Measurements from ENCODE around the gene PRX.
"Not testable (repeated sequence)": the region's sequence is repeated elsewhere in the genome, so short reads cannot be mapped to it uniquely, and the experiment has no call there.

PRX gene

DNA sequence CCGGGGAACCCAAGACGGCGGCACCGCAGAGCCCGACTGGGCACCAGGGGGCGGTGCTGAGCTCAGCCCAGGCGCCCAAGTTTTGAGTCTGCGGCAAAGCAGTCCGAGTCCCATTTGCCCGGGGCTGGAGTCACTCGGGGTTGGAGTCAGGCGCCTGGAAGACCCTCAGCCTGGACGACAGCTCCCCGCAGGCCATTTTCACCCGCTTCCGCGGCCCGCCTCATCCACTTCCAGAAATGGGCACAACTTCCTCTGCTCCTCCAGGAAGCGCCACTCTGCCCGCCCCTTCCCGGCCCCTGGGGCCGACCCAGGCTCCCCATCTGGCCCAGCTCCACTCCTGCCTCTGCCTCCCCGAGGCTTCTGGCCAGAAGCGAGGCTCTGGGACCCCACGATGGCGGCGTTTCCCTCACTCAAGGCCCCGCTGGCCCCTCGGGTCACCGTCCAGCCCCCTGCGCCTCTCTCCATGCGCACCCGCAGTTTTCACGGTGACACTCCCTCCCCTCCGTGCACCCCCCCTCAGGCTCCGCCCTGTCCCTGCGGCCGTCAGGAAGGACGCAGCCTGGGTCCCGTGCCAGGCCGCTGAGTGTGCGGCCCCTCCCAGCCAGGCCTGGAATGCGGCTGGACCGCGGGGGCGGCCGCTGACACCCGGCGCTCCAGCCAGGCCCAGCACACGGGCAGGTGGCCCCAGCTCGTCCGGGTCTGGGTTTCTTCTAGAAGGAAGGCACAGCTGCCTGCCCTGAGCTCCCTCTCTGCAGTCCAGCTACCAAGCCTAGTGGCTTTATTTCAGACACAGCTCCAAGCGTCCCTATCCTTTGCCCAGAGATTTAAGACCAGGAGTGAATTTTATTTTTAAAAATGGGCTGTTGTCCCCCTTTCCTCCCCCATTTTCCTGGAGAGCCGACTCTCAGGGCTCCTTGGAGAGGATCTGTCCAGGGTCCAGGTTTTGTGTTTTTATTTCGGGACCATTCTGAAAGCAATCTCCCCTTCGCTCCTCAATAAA lies 7.9 kb upstream of the PRX start:
- intact Hi-C loops (cut with DNase I), result no loop called here
- peak; percentile 72 to 93 (median 86) for DNase-seq

DNA sequence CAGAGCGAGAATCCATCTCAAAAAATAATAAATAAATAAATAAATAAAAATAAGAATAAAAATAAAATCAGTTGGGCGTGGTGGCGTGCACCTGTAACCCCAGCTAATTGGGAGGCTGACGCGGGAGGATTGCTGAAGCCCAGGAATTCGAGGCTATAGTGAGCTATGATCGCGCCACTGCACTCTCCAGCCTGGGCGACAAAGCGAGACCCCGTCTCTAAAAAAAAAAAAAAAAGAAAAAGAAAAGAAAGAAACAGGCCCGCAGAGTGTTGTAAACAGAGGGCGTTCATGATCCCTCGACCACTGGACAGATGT lies 7.2 kb upstream of the PRX start:
- intact Hi-C loops (cut with DNase I), result no loop called here
- peak in 1 of 42 donors; percentile 21 for DNase-seq

DNA sequence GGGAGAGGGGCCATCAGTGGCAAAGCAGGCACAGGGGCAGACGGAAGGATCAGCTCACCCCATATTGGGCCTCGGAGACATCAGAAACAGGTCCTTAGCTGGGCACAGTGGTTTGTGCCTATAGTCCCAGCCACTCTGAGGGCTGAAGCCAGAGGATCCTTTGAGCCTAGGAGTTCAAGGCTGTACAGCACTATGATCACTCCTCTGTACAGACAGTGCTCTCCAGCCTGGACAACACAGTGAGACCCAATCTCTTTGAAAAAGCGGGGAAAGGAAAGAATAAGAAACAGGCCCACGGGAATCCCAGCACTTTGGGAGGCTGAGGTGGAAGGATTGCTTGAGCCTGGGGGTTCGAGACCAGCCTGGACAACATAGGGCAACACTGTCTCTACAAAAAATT lies 6.6 kb upstream of the PRX start:
- intact Hi-C loops (cut with DNase I), result no loop called here
- no peak for DNase-seq

DNA sequence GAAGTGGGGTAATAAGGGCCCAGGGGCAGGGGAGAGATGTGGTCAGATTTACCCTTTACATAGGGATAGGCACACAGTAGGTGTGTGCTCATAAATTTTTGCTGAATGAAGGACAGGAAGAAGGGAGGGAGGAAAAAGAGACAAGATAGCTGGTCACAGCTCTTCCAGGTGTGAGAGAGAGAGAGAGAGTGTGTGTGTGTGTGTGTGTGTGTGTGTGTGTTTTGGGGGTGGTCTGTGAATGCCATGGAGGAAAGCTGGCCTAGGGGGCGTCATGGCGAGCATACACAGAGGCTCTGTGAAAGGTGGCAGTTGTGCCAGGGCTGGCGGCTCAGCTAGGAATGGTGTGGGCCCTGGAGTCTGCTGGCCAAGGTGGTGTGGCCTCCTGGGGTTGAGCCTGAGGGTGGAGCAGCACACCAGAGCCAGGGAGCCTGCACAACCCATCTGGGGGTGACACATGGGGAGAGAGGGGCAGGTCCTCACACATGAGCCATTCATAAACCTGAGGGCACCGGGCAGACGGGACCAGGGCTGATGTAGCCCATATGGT lies 6.0 kb upstream of the PRX start:
- DNase-seq, result no peak
- intact Hi-C loops (cut with DNase I), result no loop called here

DNA sequence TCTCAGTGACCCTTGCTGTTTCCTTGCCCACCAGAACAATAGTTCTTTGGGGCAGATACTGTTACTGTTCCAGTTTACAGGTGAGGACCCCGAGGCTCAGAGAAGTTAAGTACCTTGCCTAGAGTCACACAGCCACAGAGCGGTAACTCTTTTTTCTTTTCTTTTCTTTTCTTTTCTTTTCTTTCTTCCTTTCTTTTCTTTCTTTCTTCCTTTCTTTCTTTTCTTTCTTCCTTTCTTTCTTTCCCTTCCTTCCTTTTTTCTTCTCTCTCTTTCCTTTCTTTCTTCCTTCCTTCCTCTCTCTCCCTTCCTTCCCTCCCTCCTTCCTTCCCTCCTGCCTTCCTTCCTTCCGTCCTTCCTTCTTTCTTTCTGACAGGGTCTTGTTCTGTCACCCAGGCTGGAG lies 4.9 kb upstream of the PRX start:
- intact Hi-C loops (cut with DNase I), result no loop called here

DNA sequence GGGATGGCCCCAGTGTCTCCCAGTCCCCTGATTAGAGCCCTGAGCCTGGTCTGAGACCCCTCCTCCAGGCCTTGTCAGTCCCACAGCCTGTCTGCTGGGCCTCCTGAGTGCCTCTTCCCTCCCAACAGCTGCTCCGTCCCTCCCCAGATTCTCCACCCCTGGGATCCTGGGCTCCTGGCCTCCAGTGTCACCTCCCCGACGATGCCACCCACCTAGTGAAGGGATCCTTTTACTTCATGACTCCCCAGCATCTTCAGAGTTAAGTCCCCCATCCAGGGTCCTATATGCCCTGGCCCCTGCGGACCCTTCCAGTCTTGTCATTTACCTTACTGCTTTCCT lies 4.4 kb upstream of the PRX start:
- DNase-seq, result no peak
- intact Hi-C loops (cut with DNase I), result no loop called here

More for the DNA sequence above, 4.9 kb upstream of the PRX start:
- no peak for DNase-seq

DNA sequence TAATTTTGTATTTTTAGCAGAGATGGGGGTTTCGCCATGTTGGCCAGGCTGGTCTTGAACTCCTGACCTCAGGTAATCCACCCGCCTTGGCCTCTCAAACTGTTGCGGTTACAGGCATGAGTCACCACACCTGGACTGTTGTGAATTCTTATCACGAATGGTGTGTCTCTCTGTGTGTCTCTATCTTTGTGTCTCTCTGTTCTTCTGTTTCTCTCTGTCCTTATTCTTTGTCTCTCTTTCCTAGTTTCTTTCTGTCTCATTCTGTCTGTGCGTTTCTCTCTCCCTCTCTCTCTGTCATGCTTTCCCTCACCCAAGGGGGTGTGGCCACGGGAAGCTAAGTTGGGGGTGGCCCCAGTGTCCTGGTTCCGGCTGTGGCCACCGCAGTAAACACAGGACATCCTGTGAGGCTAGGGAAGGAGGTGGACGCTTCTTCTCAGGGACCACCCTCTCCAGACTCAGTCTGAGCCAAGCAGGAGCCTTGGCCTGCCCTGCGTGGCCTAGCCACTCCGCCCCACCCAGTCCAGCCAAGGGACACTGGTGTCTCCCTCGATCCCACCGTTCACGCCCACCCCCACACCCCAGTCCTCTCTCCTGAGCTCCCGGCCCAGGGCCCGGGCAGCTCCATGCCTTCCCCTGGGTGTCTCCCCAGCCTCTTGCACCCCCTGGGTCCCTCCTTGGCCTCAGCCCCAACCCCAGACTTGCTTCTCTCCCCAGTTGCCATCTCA lies 3.9 kb upstream of the PRX start:
- no peak for DNase-seq

GRCh38 chr19:40415768-40416167 lies 2.6 kb upstream of the PRX start:
- DNase-seq, result no peak
- intact Hi-C loops (cut with DNase I), result no loop called here

More for the DNA sequence above, 3.9 kb upstream of the PRX start:
- intact Hi-C loops (cut with DNase I), result no loop called here

- no peak for DNase-seq
- intact Hi-C loops (cut with DNase I), result no loop called here
These were observed 1.7 kb upstream of the PRX start for GRCh38 chr19:40414542-40415535.

GRCh38 chr19:40412866-40413265 lies 312 bp downstream of the PRX start:
- intact Hi-C loops (cut with DNase I), result no loop called here
- DNase-seq, result no peak

- no peak for DNase-seq
- intact Hi-C loops (cut with DNase I), result no loop called here
These were observed 1.1 kb downstream of the PRX start for GRCh38 chr19:40411958-40412499.

- intact Hi-C loops (cut with DNase I), result no loop called here
- no peak for DNase-seq
These were observed 1.9 kb downstream of the PRX start for GRCh38 chr19:40411125-40411842.

GRCh38 chr19:40410030-40410389 lies 3.2 kb downstream of the PRX start:
- DNase-seq, result no peak
- intact Hi-C loops (cut with DNase I), result no loop called here

GRCh38 chr19:40408598-40408925 lies 4.6 kb downstream of the PRX start:
- DNase-seq; intact Hi-C loops (cut with DNase I): not testable (repeated sequence)

- intact Hi-C loops (cut with DNase I), result no loop called here
- no peak for DNase-seq
These were observed 5.2 kb downstream of the PRX start for GRCh38 chr19:40407714-40408597.

GRCh38 chr19:40403262-40403984 lies 9.8 kb downstream of the PRX start:
- intact Hi-C loops (cut with DNase I), result no loop called here
- peak; percentile 28 to 79 (median 62) for DNase-seq

GRCh38 chr19:40400559-40400958 lies 12.6 kb downstream of the PRX start:
- intact Hi-C loops (cut with DNase I), result no loop called here
- no peak for DNase-seq

Measured in head of caudate nucleus (tissue), 42 donors.